Kidney epithelial cell (primary cell): ENCODE data around the gene ITGB4. TPM values are rescaled to one million over a fixed set of nuclear protein-coding genes. Genes with fewer than 3 reads are reported as not detected.

Experiments used
- DNase-seq: peaks from one replicate; pipeline ENCODE4 v3.0.0-alpha.2; 2010; ENCODE audit warnings: low read depth
- H3K27me3 ChIP-seq: 2 replicates; pipeline ENCODE4 v1.6.0; 2011; ENCODE audit warnings: low read length; ENCODE audit not compliant: control insufficient read depth, insufficient read depth
- H3K36me3 ChIP-seq: 2 replicates; pipeline ENCODE4 v1.5.1; 2011; ENCODE audit warnings: low read length; ENCODE audit not compliant: control insufficient read depth, insufficient read depth
- H3K4me3 ChIP-seq: 2 replicates; pipeline ENCODE4 v1.5.1; 2011; ENCODE audit warnings: low read depth, mild to moderate bottlenecking, control low read depth, low read length
- CTCF ChIP-seq: IDR thresholded peaks from 2 replicates; pipeline ENCODE4 v1.5.1; 2011; ENCODE audit warnings: mild to moderate bottlenecking, moderate library complexity, low read length, control low read depth, inconsistent platforms; ENCODE audit not compliant: insufficient read depth, poor library complexity, severe bottlenecking
- total RNA-seq: library from RNA; depleted of rRNA; stranded (reverse); fragments of >200 nt; gene quantifications from 2 replicates; pipeline ENCODE4 v1.2.3, GENCODE V29; 2015

The ITGB4 gene
- total RNA-seq, 1 donor from 2014 or later: 17.8 TPM

DNA sequence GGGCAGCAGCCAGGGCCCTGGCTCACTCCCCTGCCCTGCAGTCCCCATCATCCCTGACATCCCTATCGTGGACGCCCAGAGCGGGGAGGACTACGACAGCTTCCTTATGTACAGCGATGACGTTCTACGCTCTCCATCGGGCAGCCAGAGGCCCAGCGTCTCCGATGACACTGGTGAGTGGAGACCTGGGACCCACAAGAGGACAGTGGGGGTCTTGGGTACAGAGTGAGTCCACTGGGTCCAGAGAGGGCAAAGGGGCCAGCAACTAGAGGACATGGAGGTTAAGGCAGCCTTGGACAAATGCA lies 31.1 kb downstream of the ITGB4 start:
- no peaks in the 10 kb centered on the region for H3K36me3 ChIP-seq
- TF ChIP-seq CTCF: no peak
- peaks cover 3% of the 10 kb centered on the region for H3K27me3 ChIP-seq
- no peak for DNase-seq
- H3K4me3 ChIP-seq: no peak overlapping the region

GRCh38 chr17:75752802-75753513 lies 31.7 kb downstream of the ITGB4 start:
- DNase-seq: no peak
- no peak for TF ChIP-seq CTCF
- no peaks in the 10 kb centered on the region for H3K36me3 ChIP-seq
- H3K4me3 ChIP-seq: peak overlapping the region; percentile 39
- peaks cover 3% of the 10 kb centered on the region for H3K27me3 ChIP-seq

DNA sequence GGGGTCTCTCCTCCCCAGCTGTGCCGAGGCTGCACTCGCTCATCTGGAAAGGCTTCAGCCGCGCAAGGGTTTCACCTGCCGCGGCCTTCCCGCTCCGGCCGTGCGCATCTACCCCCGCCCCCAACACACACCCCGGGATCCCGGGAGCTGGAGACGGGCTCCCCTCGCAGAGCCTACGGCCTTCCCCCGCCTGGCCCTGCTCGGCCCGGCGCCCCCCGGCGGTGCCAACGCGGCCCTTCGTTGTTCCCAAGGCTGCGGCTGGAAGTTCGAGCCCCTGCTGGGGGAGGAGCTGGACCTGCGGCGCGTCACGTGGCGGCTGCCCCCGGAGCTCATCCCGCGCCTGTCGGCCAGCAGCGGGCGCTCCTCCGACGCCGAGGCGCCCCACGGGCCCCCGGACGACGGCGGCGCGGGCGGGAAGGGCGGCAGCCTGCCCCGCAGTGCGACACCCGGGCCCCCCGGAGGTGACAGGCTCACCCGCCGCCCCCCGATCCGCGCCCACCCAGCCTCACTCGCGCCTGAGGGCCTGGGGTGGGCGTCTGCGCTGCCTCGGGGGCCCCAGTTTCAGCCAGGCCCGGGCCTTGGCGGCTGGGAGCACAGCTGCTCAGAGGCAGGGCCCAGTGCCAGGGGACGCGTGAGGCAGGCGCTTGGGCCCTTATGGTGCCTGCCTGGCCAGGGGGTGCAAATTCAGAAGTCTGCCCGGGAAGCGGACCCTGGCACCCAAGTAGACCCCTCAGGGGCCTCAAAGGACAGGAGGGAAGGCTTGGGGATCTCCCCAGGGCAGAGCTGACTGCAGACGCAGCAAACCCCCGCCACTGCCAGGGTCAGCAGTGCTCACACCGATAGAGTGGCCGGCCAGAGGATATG lies 32.5 kb downstream of the ITGB4 start:
- H3K36me3 ChIP-seq: no peaks in the 10 kb centered on the region
- no peak for DNase-seq
- H3K27me3 ChIP-seq: peaks cover 3% of the 10 kb centered on the region
- TF ChIP-seq CTCF: peak; percentile 28
- peak overlapping the region; percentile 39 for H3K4me3 ChIP-seq

DNA sequence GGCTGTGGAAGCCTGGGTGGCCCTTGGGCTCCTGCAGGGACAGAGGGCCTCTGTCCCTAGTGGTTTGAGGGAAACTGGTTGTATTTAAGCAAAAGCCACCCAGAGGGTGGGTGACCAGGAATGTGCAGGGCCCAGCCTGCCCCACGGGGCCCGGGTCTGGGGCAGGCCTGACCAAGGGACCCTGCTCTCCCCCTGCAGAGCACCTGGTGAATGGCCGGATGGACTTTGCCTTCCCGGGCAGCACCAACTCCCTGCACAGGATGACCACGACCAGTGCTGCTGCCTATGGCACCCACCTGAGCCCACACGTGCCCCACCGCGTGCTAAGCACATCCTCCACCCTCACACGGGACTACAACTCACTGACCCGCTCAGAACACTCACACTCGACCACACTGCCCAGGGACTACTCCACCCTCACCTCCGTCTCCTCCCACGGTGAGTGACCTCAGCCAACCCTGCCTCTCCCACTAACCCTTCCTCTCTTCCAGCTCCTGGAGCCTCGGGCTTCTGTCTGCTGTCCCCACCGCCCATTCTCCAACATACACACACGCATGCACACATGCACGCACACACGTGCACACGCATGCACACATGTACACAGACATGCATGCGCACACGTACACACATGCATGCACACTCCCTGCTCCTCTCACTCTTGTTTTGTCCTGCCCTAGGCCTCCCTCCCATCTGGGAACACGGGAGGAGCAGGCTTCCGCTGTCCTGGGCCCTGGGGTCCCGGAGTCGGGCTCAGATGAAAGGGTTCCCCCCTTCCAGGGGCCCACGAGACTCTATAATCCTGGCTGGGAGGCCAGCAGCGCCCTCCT lies 33.3 kb downstream of the ITGB4 start:
- Histone ChIP-seq H3K36me3 (no peaks in the 10 kb centered on the region), H3K4me3 (no peak overlapping the region), H3K27me3 (peaks cover 3% of the 10 kb centered on the region)
- DNase-seq: no peak
- TF ChIP-seq CTCF: no peak

GRCh38 chr17:75755205-75755901 lies 34.1 kb downstream of the ITGB4 start:
- Histone ChIP-seq H3K27me3 (peaks cover 3% of the 10 kb centered on the region), H3K36me3 (no peaks in the 10 kb centered on the region), H3K4me3 (no peak overlapping the region)
- TF ChIP-seq CTCF: no peak
- no peak for DNase-seq
